RWPE2 (cell line): Measurements from ENCODE around the gene FOXG1.

Source experiments
- ATAC-seq: fragments of 200-7000 bp; cut with Tn5 transposase; 3 replicates; pipeline ENCODE4 v1.9.1; 2021; ENCODE audit warnings: low read depth
- DNase-seq: peaks from one replicate; pipeline ENCODE4 v3.0.0-alpha.2; 2020; ENCODE audit warnings: low spot score
- H3K27ac ChIP-seq: fragments of 450-650 bp; 2 replicates; pipeline ENCODE4 v1.5.1; 2017; ENCODE audit warnings: mild to moderate bottlenecking; ENCODE audit not compliant: poor library complexity, severe bottlenecking
- H3K27me3 ChIP-seq: fragments of 250-450 bp; sonication (Bioruptor Pico); 2 replicates; pipeline ENCODE4 v1.5.1; 2021; ENCODE audit warnings: mild to moderate bottlenecking, moderate library complexity; ENCODE audit not compliant: insufficient read depth, poor library complexity, severe bottlenecking
- H3K36me3 ChIP-seq: fragments of 250-450 bp; sonication (Bioruptor Pico); 2 replicates; pipeline ENCODE4 v1.5.1; 2020; ENCODE audit warnings: low read depth, mild to moderate bottlenecking, moderate library complexity
- H3K4me1 ChIP-seq: fragments of 250-450 bp; sonication (Bioruptor Pico); 2 replicates; pipeline ENCODE4 v1.5.1; 2021; ENCODE audit warnings: mild to moderate bottlenecking, moderate library complexity; ENCODE audit not compliant: insufficient read depth, poor library complexity, severe bottlenecking
- H3K4me3 ChIP-seq: fragments of 250-450 bp; sonication (Bioruptor Pico); 2 replicates; pipeline ENCODE4 v1.5.1; 2021; ENCODE audit warnings: mild to moderate bottlenecking, moderate library complexity; ENCODE audit not compliant: severe bottlenecking
- H3K9me3 ChIP-seq: fragments of 250-450 bp; sonication (Bioruptor Pico); 2 replicates; pipeline ENCODE4 v1.5.1; 2021; ENCODE audit warnings: mild to moderate bottlenecking, moderate library complexity; ENCODE audit not compliant: severe bottlenecking
- TF ChIP-seq, protein P1 (sequence below): fragments of 450-650 bp; IDR thresholded peaks from one replicate; pipeline ENCODE4 v1.5.1; 2017; ENCODE audit warnings: mild to moderate bottlenecking, moderate library complexity; ENCODE audit not compliant: poor library complexity, severe bottlenecking

Gene FOXG1

DNA sequence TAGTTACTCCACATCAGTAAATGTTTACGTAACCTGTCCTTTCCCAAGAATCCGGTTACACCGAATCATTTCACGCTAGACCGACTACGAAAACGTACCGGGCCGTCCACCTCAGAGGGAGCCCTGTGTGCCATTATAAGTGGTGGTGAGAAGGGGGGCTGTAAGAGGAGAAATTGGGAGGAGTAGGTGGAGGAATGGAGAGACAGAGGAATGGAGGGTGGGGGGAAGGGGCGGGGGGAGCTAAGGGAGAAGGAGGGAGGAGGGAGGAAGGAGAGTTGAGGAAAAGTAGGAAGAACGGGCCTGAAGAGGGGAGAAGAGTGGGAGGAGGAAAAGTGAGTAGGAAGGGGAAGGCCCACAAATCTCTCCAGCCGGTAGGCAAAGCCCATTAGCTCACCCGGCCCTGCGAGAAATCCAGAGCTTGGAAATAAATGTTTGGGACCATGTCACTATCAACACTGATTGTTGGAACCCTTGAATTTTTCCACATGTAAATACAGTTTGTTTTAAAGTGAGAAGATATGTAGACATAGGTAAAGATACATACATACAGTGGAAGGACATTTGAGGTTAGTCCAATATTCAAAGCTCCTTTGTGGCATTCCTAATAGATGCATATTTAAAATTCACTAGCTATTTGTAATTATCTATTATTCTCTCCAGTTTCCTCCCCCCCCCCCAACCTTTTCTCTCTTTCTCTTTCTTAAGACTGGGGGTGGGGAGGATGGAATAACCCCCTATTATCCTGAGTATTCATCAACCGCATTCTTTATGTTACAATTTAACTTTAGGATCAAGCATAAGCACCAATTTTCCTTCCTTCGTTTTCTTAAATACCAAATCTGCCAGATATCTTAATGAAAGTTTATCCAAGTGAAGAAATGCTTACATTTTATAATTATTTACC is 2.1 kb upstream of the FOXG1 start:
- Histone ChIP-seq H3K27ac (no peak overlapping the region), H3K36me3 (no peaks in the 10 kb centered on the region), H3K4me1 (no peaks in the 10 kb centered on the region), H3K9me3 (no peaks in the 10 kb centered on the region), H3K4me3 (no peak overlapping the region), H3K27me3 (peaks cover 90% of the 10 kb centered on the region)
- TF ChIP-seq, protein P1, sequence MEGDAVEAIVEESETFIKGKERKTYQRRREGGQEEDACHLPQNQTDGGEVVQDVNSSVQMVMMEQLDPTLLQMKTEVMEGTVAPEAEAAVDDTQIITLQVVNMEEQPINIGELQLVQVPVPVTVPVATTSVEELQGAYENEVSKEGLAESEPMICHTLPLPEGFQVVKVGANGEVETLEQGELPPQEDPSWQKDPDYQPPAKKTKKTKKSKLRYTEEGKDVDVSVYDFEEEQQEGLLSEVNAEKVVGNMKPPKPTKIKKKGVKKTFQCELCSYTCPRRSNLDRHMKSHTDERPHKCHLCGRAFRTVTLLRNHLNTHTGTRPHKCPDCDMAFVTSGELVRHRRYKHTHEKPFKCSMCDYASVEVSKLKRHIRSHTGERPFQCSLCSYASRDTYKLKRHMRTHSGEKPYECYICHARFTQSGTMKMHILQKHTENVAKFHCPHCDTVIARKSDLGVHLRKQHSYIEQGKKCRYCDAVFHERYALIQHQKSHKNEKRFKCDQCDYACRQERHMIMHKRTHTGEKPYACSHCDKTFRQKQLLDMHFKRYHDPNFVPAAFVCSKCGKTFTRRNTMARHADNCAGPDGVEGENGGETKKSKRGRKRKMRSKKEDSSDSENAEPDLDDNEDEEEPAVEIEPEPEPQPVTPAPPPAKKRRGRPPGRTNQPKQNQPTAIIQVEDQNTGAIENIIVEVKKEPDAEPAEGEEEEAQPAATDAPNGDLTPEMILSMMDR, result no peak
- no peak for DNase-seq
- ATAC-seq, result no peak

DNA sequence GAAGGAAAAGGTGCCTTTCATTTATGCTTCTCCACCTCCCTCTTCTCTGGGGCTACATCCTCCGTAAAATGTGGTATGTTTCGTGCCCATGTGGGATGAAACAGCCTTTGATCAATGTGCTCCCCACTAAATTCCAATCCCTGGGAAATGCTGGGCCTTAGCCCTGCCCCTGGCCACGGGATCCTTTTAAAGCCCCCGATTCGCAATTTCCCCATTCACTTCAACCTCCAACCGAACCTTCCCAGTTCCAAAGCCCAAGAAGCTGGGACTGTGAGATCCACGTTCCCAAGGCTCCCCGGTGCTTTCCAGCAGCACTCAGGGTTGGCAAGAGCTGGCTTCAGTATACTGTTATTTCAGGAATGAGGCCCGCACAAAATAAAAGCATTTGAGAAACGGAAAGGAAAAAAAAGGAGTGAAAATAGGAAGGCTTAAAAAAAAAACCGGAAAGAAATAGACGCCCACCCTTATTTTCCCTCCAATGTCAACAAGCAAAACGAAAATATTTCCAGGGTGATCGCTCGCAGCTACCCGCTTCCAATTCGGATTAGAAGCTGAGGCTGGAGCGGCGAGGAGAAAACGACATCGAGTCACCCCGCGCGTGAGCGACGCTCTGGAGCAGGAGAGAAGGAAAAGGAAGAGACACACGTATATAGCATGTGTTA is 1.3 kb upstream of the FOXG1 start:
- H3K27ac ChIP-seq, result no peak overlapping the region
- H3K4me3 ChIP-seq, result no peak overlapping the region
- no peak for ATAC-seq
- H3K4me1 ChIP-seq, result no peaks in the 10 kb centered on the region
- TF ChIP-seq, protein P1, result no peak
- H3K36me3 ChIP-seq, result no peaks in the 10 kb centered on the region
- H3K27me3 ChIP-seq, result peaks cover 90% of the 10 kb centered on the region
- DNase-seq, result no peak
- H3K9me3 ChIP-seq, result no peaks in the 10 kb centered on the region

DNA sequence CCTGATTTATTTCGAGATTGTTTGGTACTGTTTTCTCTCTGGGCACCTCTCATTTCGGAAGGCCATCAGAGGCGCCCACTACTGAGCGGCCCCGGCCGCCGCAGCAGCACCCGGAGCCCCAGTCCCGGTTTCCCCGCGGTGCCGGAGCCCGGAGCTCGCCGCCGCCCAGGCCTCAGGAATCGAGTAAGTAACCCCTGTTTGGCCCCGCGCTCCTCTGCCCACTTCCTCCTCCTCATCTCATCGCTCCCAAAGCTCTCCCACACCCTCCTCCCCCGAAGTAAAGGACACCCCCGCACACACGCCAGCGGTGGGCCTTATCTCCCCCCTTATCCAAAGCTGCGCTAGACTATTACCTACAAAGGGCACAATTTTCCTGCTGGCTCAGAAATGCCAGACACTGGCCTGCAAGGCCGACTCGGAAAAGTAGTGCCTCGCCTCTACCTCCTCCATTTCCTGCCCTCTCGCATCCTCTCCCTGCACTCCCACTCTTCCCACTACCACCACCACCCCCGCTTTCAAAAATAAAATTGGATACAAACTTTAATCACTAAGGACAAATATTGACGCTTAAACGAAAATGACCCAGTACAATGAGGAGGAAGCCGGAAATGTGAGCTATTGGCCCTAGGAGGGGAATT is 637 bp upstream of the FOXG1 start:
- DNase-seq (no peak), ATAC-seq (peak; percentile 35; the same call in 2 of the 3 replicates)
- TF ChIP-seq, protein P1, result no peak
- no peak overlapping the region for H3K4me3 ChIP-seq
- H3K9me3 ChIP-seq, result no peaks in the 10 kb centered on the region
- H3K4me1 ChIP-seq, result no peaks in the 10 kb centered on the region
- peaks cover 90% of the 10 kb centered on the region for H3K27me3 ChIP-seq
- no peaks in the 10 kb centered on the region for H3K36me3 ChIP-seq
- H3K27ac ChIP-seq, result no peak overlapping the region

DNA sequence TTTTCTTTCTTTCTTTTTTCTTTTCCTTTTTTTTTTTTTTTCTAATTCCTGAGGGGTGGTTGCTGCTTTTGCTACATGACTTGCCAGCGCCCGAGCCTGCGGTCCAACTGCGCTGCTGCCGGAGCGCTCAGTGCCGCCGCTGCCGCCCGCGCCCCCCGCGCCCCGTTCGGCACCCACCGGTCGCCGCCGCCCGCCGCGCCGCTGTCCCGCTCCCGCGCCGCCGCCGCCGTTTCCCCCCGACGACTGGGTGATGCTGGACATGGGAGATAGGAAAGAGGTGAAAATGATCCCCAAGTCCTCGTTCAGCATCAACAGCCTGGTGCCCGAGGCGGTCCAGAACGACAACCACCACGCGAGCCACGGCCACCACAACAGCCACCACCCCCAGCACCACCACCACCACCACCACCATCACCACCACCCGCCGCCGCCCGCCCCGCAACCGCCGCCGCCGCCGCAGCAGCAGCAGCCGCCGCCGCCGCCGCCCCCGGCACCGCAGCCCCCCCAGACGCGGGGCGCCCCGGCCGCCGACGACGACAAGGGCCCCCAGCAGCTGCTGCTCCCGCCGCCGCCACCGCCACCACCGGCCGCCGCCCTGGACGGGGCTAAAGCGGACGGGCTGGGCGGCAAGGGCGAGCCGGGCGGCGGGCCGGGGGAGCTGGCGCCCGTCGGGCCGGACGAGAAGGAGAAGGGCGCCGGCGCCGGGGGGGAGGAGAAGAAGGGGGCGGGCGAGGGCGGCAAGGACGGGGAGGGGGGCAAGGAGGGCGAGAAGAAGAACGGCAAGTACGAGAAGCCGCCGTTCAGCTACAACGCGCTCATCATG is 654 bp downstream of the FOXG1 start:
- no peaks in the 10 kb centered on the region for H3K9me3 ChIP-seq
- DNase-seq (no peak), ATAC-seq (no peak)
- H3K4me3 ChIP-seq, result no peak overlapping the region
- no peaks in the 10 kb centered on the region for H3K4me1 ChIP-seq
- H3K36me3 ChIP-seq, result no peaks in the 10 kb centered on the region
- TF ChIP-seq, protein P1, result no peak
- no peak overlapping the region for H3K27ac ChIP-seq
- H3K27me3 ChIP-seq, result peaks cover 90% of the 10 kb centered on the region
